Aortic smooth muscle cell (primary cell): ENCODE measurements around the gene CDCA7L. TPM values are rescaled to one million over a fixed set of nuclear protein-coding genes. Genes with fewer than 3 reads are reported as not detected.

Experiments used
- total RNA-seq: library from RNA; depleted of rRNA; stranded (reverse); fragments of >200 nt; gene quantifications from 2 replicates; pipeline ENCODE4 v1.2.3, GENCODE V29; 2014

The CDCA7L gene
- 12.9 and 21.8 TPM in 2 replicates for total RNA-seq

GRCh38 chr7:21945454-21946221 lies at the start of gene CDCA7L:
CDCA7L (minus strand) TSS chr7:21945899; CDS start chr7:21945804, 95 bp downstream.

